HCT116 (cell line): ENCODE data around the gene IFT122.

ENCODE experiments used
- EZH2 ChIP-seq: fragments of 200-600 bp; sonication (generic); IDR thresholded peaks from 2 replicates; pipeline ENCODE4 v1.6.1; 2017; ENCODE audit warnings: antibody characterized with exemption, mixed run types
- JUND ChIP-seq: IDR thresholded peaks from 2 replicates; pipeline ENCODE4 v1.6.1; 2012
- POLR2AphosphoS5 ChIP-seq: IDR thresholded peaks from 2 replicates; pipeline ENCODE4 v1.6.1; 2011; ENCODE audit warnings: mild to moderate bottlenecking, low read depth, low read length, moderate library complexity
- TCF7L2 ChIP-seq: IDR thresholded peaks from 2 replicates; pipeline ENCODE4 v1.7.0; 2011; ENCODE audit warnings: borderline replicate concordance, inconsistent platforms; ENCODE audit not compliant: insufficient read depth, insufficient read length; ENCODE audit errors: extremely low read depth
- ZNF274 ChIP-seq: fragments of 200-500 bp; sonication (Bioruptor generic); IDR thresholded peaks from 2 replicates; pipeline ENCODE4 v1.6.1; 2014; ENCODE audit warnings: mild to moderate bottlenecking, low read depth, low read length, inconsistent platforms
- TF ChIP-seq, protein P1 (sequence below), 3 experiments: fragments of 200-600 bp in 1 of 3; sonication (generic) in 1 of 3; IDR thresholded peaks in 2 of 3; conservative IDR thresholded peaks in 1 of 3; 2 replicates each; pipeline ENCODE4 v1.5.1; 2012 to 2017; ENCODE audit warnings: low read depth in 2 of 3, low read length in 2 of 3, antibody characterized with exemption in 1 of 3, borderline replicate concordance in 1 of 3, control low read depth in 1 of 3, mild to moderate bottlenecking in 1 of 3, mixed read lengths in 1 of 3, mixed run types in 1 of 3, moderate library complexity in 1 of 3; ENCODE audit not compliant: insufficient read depth in 1 of 3

DNA sequence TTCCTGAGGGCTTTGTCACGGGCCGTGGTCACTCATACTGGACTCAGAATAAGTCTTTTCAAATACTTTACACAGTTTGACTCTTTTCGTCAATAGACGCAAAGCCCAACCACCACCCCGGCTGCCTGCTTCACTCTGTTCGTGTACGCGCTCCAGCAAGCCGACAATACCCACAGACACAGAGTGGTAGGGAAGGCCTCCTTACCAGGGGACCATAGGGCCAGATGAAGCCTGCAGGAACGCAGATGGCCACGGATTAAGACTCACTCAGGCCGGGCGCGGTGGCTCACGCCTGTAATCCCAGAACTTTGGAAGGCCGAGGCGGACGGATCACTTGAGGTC is 41.2 kb upstream of the IFT122 start:
- TF ChIP-seq, protein P1, sequence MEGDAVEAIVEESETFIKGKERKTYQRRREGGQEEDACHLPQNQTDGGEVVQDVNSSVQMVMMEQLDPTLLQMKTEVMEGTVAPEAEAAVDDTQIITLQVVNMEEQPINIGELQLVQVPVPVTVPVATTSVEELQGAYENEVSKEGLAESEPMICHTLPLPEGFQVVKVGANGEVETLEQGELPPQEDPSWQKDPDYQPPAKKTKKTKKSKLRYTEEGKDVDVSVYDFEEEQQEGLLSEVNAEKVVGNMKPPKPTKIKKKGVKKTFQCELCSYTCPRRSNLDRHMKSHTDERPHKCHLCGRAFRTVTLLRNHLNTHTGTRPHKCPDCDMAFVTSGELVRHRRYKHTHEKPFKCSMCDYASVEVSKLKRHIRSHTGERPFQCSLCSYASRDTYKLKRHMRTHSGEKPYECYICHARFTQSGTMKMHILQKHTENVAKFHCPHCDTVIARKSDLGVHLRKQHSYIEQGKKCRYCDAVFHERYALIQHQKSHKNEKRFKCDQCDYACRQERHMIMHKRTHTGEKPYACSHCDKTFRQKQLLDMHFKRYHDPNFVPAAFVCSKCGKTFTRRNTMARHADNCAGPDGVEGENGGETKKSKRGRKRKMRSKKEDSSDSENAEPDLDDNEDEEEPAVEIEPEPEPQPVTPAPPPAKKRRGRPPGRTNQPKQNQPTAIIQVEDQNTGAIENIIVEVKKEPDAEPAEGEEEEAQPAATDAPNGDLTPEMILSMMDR (IDR thresholded peaks at IDR 0.05 in 2 of 3, conservative IDR thresholded peaks at IDR 0.05 in 1 of 3; ENCODE audit: borderline replicate concordance in 1 of 3, insufficient read depth in 1 of 3, low read depth in 2 of 3, low read length in 2 of 3) = no peak
- TF ChIP-seq JUND (no peak), EZH2 (no peak), ZNF274 (no peak), POLR2AphosphoS5 (no peak), TCF7L2 (no peak)
